Head of caudate nucleus (tissue), 42 donors: ENCODE data around the gene THRSP.
"Not testable (repeated sequence)": the region's sequence is repeated elsewhere in the genome, so short reads cannot be mapped to it uniquely, and the experiment has no call there.

ENCODE experiments used
- DNase-seq, 42 donors: peaks; one replicate each; pipeline versions ENCODE4 v3.0.0 to v3.0.0-alpha.2; 2020 to 2021; ENCODE audit warnings: mixed read lengths in 7 of 42
- intact Hi-C: fragments of 100-400 bp; cut with DNase I; formaldehyde crosslinking; loops from one replicate; pipeline ENCODE4 v1.15.0; 2022

The THRSP gene

GRCh38 chr11:78063440-78064181 lies at the start of gene THRSP:
Gene THRSP (plus strand): TSS chr11:78063861. CDS start chr11:78063882, 21 bp downstream.
- DNase-seq: no peak
- intact Hi-C loops: no loop called here

GRCh38 chr11:78014937-78015520 lies 48.6 kb upstream of the THRSP start:
- DNase-seq, intact Hi-C loops: not testable (repeated sequence)

- intact Hi-C loops: no loop called here
- no peak for DNase-seq
These were observed 47.8 kb upstream of the THRSP start for GRCh38 chr11:78015878-78016277.

GRCh38 chr11:78019808-78020207 lies 43.9 kb upstream of the THRSP start:
- intact Hi-C loops: no loop called here
- no peak for DNase-seq

- intact Hi-C loops: no loop called here
- DNase-seq: no peak
These were observed 43.4 kb upstream of the THRSP start for GRCh38 chr11:78020246-78020645.

GRCh38 chr11:78021611-78022010 lies 42.0 kb upstream of the THRSP start:
- intact Hi-C loops: no loop called here
- no peak for DNase-seq

- intact Hi-C loops: no loop called here
- DNase-seq: no peak
These were observed 41.0 kb upstream of the THRSP start, which contains the start of gene KCTD14 for GRCh38 chr11:78022397-78023396. Gene KCTD14 (minus strand): TSS chr11:78023276. CDS start chr11:78023249, 27 bp downstream.

GRCh38 chr11:78023426-78023825 lies 40.2 kb upstream of the THRSP start:
- no peak for DNase-seq
- intact Hi-C loops: no loop called here

GRCh38 chr11:78025378-78025777 lies 38.3 kb upstream of the THRSP start:
- intact Hi-C loops: no loop called here
- DNase-seq: no peak

GRCh38 chr11:78027759-78028158 lies 35.9 kb upstream of the THRSP start:
- DNase-seq: no peak
- intact Hi-C loops: no loop called here

GRCh38 chr11:78028423-78028822 lies 35.2 kb upstream of the THRSP start:
- intact Hi-C loops: not testable (repeated sequence)

GRCh38 chr11:78030429-78031325 lies 33.0 kb upstream of the THRSP start:
- peak; percentile 79 to 97 (median 93) for DNase-seq
- intact Hi-C loops: no loop called here

More at GRCh38 chr11:78028423-78028822, 35.2 kb upstream of the THRSP start:
- DNase-seq: not testable (repeated sequence)

- intact Hi-C loops: no loop called here
- no peak for DNase-seq
These were observed 32.0 kb upstream of the THRSP start for GRCh38 chr11:78031629-78032028.

- peak in 1 of 42 donors; percentile 19 for DNase-seq
- intact Hi-C loops: no loop called here
These were observed 31.6 kb upstream of the THRSP start for GRCh38 chr11:78032090-78032489.

GRCh38 chr11:78033040-78033439 lies 30.6 kb upstream of the THRSP start:
- intact Hi-C loops: no loop called here
- DNase-seq: no peak

GRCh38 chr11:78034623-78035022 lies 29.0 kb upstream of the THRSP start:
- DNase-seq: no peak
- intact Hi-C loops: no loop called here

- intact Hi-C loops: no loop called here
- DNase-seq: no peak
These were observed 27.3 kb upstream of the THRSP start for GRCh38 chr11:78036313-78036712.

- intact Hi-C loops: no loop called here
These were observed 26.6 kb upstream of the THRSP start for GRCh38 chr11:78037056-78037455.

More at GRCh38 chr11:78037056-78037455, 26.6 kb upstream of the THRSP start:
- no peak for DNase-seq
